HFF-Myc (cell line): ENCODE results near the gene HIF3A.
A peak's percentile ranks its signal among the peaks of the same experiment; 100 is the strongest.
"Not testable (repeated sequence)": the region's sequence is repeated elsewhere in the genome, so short reads cannot be mapped to it uniquely, and the experiment has no call there.

Experiments
- DNase-seq: peaks from one replicate; pipeline ENCODE4 v3.0.0-alpha.2; 2011; ENCODE audit warnings: low read depth; ENCODE audit errors: extremely low read depth
- H3K4me3 ChIP-seq: replicated peaks from 2 replicates; pipeline ENCODE4 v1.5.1; 2011; ENCODE audit warnings: low read depth, mild to moderate bottlenecking, control low read depth, low read length
- TF ChIP-seq, protein P1 (sequence below): IDR thresholded peaks from 2 replicates; pipeline ENCODE4 v1.5.1; 2012; ENCODE audit warnings: mild to moderate bottlenecking, low read depth, low read length, control low read depth; ENCODE audit errors: missing control alignments

The HIF3A gene

DNA sequence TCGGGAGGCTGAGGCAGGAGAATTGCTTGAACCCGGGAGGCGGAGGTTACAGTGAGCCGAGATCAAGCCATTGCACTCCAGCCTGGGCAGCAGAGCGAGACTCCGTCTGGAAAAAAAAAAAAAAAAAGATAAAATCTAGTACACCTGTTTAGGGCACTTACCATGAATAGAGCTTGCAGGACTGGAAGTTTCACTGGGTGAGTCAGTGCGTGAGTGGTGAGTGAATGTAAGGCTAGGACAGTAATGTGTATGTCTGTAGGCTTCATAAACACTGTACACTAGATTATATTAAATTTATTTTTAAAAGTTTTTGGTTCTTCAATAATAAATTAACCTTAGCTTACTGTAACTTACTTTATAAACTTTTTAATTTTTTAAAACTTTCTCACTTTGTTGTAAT, 73.0 kb downstream of the HIF3A start:
- no peak for DNase-seq
- TF ChIP-seq, protein P1, sequence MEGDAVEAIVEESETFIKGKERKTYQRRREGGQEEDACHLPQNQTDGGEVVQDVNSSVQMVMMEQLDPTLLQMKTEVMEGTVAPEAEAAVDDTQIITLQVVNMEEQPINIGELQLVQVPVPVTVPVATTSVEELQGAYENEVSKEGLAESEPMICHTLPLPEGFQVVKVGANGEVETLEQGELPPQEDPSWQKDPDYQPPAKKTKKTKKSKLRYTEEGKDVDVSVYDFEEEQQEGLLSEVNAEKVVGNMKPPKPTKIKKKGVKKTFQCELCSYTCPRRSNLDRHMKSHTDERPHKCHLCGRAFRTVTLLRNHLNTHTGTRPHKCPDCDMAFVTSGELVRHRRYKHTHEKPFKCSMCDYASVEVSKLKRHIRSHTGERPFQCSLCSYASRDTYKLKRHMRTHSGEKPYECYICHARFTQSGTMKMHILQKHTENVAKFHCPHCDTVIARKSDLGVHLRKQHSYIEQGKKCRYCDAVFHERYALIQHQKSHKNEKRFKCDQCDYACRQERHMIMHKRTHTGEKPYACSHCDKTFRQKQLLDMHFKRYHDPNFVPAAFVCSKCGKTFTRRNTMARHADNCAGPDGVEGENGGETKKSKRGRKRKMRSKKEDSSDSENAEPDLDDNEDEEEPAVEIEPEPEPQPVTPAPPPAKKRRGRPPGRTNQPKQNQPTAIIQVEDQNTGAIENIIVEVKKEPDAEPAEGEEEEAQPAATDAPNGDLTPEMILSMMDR, result no peak

DNA sequence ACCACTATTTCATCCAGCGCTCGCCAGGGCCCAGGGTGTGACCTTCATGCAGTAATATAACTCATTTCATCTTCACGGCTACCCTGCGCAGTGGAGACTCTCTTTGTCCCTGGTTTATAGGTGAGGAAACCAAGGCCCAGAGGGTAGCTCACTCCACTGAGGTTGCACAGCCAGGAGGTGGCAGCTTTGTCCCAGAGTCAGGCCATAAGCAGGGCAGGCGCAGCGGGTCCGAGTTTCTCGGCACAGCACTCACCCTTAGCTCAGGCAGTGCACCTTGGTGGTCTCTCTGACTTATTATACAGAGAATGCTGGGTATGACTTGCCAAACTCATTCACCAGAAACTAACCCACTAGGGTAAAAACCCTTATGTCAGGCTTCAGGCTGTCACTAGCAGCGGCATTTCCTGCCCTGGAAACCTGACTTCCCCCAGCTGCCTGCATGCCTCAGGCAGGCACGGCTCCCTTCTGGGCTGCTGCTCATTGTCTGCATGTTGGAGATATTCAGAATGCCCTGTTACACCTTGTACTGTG, 74.6 kb downstream of the HIF3A start:
- no peak overlapping the region for H3K4me3 ChIP-seq
- DNase-seq, result no peak
- TF ChIP-seq, protein P1, result peak; percentile 2

More for the DNA sequence above, 73.0 kb downstream of the HIF3A start:
- no peak overlapping the region for H3K4me3 ChIP-seq

DNA sequence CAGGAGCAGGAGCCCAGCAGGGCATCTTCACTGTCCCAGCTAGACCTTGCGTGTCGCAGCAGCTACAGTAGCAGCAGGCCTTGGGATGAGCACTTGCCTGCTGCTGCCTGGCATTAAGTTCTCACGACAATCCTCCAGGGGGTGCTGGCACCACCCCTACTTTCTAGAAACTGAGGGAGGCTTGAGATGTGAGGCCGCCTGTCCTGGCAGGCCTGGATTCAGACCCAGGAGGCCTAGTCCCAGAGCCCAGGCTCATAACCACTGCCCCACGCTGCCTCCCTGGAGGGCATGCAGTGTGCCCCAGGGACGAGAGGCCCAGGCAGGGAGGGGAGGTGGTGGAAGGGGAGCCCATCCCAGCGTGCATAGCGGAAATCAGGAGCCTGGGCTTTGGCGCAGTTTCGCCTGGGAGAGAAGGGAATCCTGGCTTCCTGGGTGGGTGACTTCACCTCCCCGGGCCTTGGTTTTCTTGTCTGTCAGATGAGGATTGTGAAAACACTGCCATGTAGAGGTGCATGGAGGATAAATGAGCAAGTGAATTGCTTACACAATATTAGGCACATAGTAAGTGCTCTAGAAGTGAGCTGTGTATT, 76.2 kb downstream of the HIF3A start:
- no peak for DNase-seq
- no peak overlapping the region for H3K4me3 ChIP-seq
- TF ChIP-seq, protein P1, result peak; percentile 40

DNA sequence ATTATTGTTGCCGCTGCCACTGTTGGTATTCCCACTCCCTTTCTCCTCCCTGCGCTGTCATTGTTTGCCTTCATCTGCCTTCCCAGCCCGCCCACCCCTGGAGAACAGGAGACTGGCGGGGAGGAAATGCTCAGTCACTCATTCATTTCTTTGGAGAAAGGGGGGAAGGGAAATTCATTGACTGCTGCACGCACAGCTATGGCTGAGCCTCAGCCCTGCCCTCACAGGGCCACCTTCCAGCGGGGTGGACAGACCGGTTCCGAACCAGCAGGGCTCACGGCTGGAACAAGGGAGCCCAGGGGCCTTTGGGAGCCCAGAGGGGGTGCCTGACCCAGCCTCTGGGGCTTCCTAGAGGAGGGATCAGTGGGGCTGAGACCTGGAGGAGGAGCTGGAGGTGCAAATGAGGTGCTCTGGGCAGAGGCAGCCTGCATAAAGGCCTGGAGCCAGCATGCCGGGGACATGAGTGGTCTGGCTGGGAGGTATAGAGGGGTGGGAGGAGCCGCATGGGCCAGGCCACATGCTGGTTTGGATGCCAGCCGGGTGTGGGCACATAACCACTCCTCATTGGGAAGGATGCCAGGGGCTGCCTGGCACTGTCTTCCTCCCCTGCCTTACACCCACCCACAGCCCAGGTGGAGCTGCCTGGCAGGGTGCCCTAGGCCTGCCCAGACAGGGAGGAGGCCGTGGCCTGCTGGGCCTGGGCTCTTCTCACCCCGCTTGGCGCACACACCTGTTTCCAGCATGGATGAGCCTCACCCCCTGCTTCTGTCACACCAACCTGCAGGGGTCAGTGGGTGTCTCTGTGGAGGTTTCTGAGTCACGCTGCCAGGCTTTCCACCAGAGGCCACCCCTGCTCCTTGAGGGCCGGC, 76.9 kb downstream of the HIF3A start:
- no peak overlapping the region for H3K4me3 ChIP-seq
- DNase-seq, result no peak
- TF ChIP-seq, protein P1, result no peak

DNA sequence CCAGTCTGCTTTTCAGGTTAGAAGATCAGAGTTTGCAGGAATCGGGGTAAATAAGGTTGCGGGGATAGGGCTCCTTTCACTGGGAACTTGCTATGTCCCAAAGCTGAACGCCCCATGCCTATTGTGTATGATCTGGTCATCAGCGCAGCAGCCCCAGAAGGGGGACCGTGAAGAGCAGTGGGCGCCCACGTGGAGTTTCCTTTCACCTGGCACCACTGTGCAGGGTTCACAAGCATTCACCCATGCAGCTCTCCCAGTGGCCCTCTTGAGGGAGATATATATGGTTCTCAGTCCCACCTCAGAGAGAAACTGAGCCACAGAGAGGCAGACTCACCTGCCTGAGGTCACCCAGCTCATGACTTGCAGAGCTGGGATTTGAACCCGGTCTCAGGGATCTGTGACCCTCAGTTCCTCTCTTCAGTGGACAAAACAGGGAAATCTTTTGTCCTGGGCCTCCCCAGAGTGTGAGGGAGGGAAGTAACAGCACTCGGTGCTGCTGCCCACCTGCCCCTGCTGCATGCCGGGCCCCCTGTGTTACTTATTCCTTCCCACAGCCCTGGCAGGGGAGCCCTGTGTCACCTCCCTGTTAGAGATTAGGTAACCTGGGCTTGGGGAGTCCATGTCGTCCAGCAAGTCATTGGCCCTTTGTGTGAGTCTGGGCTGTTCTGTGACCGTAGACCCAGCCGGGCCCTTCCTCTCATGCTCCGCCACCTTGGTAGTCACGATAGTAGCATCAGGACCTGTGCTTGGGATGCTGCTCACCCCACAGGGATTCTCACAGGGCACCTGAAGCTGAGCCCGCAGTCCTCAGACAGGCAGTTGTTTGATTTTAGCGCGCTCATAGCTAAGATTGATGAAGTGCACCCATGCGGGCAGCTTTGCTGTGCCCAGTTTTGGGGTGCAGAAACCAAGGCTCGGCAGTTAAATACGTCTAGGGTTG, 78.0 kb downstream of the HIF3A start:
- DNase-seq, result no peak
- TF ChIP-seq, protein P1, result no peak
- no peak overlapping the region for H3K4me3 ChIP-seq

DNA sequence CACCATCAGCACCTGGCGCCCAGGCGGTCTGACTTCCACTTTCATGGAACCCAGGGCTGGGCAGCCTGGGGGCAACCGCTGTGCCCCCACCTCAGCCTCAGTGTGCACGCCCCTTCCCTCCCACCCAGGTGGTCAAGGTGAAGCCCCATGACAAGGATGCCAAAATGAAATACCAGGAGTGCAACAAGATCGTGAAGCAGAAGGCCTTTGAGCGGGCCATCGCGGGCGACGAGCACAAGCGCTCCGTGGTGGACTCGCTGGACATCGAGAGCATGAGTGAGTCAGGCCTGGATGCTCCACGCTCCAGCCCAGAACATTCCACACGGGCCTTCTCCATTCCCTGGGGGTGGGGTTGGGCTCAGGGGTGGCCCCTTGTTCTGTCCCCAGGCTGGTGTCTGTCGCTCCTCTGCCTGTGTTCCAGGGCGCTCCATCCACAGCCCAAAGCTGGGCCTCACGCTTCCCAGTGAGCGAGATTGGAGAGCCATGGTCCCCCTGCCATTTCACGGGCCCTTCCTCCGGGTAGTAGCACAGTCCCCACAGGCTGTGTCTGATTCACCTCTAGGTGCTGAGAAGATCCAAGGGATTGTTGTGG, 78.7 kb downstream of the HIF3A start:
- not testable (repeated sequence) for H3K4me3 ChIP-seq, DNase-seq
